Hematopoietic multipotent progenitor cell treated with erythropoietin and hydrocortisone succinate and interleukin-3 and kit ligand, for 8 days (in vitro differentiated cells): ENCODE results near the gene INIP.

Experiments used
- DNase-seq: peaks from one replicate; pipeline ENCODE4 v3.0.0-alpha.2; 2015

The INIP gene

DNA sequence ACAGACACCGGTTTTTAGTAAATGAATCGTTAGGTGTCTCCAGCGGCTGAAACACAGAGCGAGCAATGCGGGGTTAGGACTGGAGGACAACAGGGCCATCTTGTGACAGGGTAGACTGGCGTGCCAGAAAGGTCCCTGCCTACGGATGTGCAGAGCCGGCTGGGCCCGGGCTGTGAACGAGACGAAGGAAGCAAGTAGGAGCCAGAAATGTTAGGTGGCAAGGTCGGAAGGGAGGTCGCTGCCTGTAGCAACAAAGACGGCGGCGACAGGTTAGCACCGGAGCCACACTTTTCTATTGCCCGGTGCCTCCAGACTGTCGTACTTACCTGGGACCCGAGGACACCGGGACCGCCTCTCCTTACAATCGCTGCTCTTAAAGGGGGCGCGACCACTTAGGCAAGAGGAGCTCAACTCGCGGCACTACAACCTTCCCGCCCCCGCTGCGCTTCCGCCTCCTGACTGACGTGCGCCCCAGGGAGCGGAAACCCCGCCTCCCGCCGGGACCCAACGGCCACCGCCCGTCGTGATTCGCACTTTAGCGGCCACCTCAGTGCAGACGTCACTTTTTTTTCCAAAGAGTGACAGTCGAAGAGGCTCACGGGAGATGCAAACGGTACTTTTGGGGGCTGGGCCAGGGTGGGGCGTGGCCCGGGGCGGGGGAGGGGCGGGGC, at the start of gene INIP:
Gene INIP (minus strand): TSS at position 457 of the 671 bp plus-strand sequence. CDS start 1,632 bp downstream, outside the sequence.
- DNase-seq = peak; percentile 97

- no peak for DNase-seq
These were observed 47.4 kb upstream of the INIP start for GRCh38 chr9:112765281-112765680.

- no peak for DNase-seq
These were observed 46.9 kb upstream of the INIP start for GRCh38 chr9:112764837-112765236.

- DNase-seq = no peak
These were observed 46.4 kb upstream of the INIP start for GRCh38 chr9:112764344-112764743.

DNA sequence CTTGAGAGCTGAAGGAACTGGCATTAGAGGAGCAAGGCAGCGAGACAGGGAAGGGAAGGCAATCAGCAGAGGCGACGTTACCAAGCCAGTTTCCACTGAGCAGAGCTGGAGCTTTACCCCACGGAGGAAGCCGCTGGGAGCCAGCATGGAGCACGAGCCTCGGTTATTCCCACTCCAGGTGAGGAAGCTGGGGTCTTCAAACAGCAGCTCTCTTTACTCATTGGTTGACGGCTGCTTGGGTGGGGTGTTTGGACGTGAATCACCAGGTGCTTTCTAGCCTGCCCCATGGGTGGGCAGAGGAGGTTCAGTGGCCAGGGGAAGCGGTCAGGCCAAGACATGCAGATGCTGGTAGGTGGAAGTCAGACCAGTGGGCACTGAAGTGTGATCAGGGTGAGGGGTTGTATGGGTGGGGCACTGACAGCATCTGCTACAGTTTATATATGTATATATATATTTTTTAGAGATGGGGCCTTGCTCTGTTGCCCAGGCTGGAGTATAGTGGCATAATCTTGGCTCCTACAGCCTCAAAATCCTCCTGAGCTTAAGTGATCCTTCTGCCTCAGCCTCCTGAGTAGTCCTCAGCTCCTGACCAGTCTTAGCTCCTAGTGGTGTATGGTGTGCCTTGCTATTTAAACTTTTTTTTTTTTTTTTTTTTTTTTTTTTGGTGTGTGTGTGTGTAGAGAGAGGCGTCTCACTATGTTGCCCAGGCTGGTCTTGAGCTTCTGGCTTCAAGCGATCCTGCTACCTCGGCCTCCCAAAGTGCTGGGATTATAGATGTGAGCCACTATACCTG, 45.0 kb upstream of the INIP start:
- DNase-seq = no peak

DNA sequence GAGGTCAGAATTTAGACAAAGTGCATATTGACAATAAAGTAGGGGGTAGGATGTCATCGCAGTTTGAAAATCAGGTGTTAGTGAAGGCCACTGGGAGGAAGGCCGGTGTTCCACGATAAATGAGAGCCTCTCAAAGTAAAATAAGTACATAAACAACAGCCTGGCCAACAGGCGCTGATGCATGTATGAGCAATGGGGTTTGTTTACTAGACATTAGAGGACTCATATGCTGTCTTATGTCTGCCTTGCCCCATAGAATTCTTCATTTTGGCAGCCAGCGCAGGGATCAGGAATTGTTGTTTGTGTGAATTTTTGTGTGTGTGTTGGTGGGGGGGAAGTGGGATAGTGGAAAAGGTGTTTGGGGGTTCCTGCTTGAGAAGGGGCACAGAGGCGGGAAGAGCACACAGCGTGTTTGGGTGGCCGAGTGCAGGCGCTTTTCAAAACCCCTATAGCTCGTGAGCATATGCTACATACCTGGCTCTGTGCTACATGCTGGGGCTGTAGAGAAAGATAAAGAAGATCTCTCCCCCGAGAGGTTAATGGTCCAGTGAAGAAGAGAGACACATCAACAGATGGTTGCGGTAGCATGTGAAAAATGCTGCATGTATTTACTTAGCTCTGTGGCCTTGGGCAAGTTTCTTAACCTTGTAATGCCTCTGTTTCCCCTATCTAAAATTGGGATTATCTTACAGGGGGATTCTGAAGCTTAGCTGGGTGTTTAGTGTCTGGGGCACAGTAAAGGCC, 44.2 kb upstream of the INIP start:
- DNase-seq = no peak

GRCh38 chr9:112760821-112761220, 42.9 kb upstream of the INIP start:
- no peak for DNase-seq

GRCh38 chr9:112757940-112758339, 40.0 kb upstream of the INIP start:
- no peak for DNase-seq

DNA sequence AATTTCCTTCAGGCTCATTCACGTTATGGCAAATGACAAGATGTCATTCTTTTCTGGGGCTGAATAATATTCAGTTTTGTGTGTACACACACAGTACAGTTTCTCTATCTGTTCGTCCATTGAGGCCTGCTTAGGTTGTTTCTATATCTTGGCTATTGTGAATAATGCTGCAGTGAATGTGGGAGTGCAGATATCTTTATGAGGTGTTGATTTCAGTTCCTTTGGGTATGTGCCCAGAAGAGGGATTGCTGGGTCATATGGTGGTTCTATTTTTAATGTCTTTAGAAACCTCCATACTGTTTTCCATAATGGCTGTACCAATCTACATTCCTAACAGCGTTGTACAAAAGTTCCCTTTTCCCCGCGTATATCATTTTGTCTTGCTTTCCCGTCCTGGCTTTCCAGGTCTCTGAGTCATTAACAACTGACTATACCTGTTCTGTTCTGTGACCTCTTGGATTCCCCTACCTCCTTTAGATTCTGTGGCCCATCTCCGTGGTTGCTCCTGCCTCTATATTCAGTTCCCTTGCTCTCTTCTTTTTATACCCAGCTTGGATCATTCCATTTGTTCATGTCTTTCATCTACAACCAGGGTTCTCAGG, 39.5 kb upstream of the INIP start:
- no peak for DNase-seq

DNA sequence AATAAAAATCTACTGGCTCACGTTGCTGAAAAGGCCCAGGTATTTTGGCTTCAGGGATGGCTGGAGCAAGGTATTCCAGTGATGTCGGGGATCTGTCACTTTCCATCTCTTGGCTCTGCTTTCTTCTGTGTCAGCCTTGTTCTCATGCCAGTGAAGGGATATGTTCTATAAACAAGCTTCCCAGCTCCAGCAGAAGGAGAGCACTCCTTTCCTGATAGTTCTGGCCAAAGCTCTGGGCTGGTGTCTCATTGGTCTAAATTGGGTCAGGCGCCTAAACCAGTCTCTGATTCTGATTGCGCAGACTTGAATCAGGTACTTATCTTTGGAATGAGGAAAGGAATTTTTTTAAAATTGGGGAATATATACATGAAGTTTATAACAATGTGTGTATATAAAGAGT, 37.8 kb upstream of the INIP start:
- no peak for DNase-seq

DNA sequence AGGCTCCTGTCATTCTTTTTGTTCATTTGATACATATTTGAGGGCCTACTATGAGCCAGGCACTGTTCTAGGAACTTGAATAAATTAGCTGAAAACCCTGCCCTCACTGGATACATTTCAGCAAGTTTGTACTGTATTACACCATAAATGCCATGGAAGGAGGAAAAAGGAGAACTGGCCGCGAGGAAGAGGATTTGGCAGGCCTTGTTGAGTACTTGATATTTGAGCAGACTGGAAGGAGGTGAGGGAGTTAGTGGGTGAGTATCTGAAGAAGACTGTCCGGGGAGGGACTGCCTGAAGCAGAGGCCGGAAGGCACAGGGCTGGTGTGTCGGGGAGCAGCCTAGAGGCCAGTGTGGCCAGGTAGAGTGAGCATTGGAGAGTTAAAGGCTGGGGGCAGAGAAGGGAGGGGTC, 37.1 kb upstream of the INIP start:
- DNase-seq = no peak

GRCh38 chr9:112754578-112754977, 36.7 kb upstream of the INIP start:
- no peak for DNase-seq

DNA sequence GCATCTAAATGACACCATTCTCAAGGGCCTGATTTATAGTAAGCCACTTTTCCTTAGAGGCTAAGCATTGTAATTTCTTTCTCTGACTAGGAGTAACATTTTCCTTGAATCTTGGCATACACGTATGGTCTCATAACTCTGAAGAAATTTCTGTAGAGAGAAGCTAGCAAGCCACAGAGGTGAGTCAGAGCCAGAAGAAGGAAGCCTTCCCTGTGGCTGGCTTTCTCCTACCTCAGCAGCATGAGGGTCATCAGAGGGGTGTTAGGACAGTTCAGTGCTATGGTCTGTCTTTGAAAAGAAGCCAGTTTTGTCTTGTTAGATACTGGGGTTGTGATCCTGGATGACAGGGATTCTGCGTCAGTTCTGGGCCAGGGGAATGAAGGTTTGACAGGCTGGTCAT, 35.8 kb upstream of the INIP start:
- DNase-seq = no peak

DNA sequence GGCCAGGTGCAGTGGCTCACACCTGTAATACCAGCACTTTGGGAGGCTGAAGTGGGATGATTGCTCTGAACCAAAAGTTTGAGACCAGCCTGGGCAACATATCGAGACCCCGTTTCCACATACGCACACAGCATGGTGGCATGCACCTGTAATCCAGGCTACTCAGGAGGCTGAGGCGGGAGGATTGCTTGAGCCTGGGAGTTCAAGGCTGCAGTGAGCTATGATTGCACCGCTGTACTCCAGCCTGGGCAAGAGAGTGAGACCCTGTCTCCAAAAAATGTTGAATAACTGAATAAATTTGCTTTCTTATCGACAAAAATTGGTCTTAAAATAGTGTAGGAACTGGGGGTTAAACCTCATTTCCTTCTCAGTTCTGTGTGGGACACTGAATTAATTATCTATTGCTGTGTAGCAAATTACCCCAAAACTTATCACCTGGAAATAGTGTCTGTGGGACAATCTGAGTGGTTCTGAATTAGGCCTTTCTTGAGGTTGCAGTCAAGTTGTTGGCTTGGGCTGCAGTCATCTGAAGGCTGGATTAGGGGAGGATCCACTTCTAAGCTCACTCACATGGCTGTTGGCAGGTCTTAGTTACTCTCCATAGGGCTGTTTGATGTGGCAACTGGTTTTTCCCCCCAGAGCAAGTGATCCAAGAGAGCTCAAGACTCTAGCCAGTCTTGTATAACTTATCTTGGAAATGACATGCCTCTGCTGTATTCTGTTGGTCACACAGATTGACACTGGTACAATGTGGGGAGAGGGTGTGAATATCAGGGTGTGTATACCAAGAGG, 34.6 kb upstream of the INIP start:
- DNase-seq = no peak

GRCh38 chr9:112751056-112751795, 33.3 kb upstream of the INIP start:
- peak; percentile 55 for DNase-seq

DNA sequence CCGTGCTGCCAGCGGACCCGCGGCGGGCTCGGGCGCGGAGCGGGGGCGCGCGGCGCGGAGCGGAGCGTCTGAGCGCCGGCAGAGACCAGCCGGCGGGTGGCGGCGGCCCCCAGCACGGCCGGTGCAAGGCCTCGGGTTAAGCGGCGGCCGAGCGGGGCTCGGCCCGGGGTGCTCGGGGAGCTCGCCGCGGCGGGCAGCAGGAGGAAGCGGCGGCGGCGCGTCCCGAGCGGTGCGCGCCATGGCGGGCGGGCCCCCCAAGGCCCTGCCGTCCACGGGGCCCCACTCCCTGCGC, 32.8 kb upstream of the INIP start:
- DNase-seq = no peak

DNA sequence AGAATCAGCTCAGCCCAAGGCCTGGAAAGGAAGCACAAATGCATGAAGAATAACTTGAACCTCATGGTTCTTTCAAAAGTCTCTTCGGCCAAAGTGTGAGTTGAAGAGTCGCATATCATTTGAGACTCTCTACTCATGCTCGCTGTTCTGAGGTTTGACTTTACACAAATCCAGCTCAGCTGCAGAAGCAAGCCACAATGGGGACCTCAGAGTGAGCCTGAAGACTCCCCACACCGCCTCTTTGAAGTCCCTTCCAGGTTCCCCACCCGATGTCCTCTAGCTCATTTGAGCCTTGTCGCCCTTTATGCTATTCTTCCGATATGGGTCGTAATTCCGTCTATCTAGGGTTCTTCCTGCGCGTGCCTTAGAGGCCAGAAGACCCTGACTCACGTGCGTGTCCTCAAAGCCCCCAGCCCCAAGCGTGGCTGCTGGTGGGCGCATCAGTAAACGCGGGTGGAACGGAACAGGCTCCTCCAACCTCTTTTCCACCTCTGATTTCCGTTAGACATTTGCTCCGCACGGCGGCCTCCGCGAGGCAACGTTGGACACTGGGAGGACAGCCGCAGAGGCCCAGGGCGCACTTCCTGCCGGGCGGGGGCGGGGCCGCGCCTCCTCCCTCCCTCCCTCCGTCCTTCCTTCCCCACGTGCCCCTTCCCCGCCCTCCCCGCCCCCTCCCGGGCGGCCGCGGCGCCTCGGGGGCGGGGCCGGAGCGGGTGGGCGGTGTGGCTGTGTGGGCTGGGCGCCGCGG, 32.3 kb upstream of the INIP start, which contains the start of gene SNX30:
Gene SNX30 (plus strand): TSS at position 745 of the 748 bp plus-strand sequence. CDS start 242 bp downstream, outside the sequence.
- DNase-seq = peak; percentile 85

DNA sequence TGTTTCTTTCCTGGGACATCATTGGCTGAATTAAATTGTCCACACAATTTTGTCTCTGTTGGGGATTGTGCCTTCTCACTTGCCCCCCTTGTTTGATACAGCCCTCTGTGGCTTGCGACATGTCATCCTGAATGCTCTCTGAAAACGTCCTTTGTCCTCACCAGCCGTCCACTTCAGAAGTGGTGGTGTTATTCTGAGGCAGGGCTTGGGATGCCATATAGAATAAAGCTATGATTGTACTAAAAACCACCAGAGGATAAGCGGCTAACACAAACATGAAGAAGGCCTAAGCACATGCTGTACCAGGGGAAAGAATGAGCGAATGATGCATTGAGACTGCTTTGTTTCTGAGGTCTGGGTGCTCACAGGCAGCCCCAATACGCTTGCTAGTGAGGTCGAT, 29.2 kb upstream of the INIP start:
- DNase-seq = no peak

DNA sequence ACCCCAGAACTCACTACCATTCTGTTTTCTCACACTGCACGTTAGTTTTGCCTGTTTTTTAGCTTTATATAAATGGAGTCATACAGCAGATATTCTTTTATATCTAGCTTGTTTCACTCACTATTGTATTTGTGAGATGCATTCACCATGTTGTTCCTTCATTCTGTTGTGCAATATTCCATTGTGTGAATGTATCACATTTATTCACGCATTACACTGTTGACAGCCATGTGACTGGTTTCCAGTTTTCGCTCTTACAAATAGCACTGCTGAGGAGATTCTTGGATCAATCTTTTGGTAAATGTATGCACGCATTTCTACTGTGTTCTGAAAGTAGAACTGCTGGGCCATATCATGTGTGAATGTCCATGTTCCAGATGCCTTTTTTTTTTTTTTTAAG, 26.3 kb upstream of the INIP start:
- no peak for DNase-seq

DNA sequence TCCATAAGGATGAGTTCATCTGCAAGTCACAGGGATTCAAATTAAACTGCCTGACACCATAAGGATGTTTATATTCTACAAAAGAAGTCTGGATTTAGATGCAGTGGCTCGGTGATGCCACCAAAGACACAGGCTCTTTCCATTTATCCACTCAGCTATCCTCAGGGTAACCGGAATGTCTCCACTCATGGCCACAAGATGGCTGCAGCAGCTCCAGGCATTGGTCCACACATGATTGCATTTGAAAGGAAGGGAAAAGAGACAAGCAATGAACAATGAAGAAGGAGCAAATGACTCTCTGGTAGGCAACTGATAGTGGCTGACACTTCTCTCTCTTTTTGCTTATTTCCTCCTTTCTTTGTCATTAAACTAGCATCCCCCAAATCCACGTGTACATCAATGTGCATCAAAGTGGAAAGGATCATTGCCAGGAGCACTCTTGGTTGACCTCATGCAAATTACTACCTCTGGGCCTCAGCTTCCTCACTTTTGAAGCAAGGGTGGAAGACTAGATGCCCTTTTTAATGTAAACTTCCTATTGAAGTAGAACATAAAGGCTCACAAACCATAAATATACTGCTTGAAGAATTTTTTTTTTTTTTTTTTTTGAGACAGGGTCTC, 25.4 kb upstream of the INIP start:
- no peak for DNase-seq

DNA sequence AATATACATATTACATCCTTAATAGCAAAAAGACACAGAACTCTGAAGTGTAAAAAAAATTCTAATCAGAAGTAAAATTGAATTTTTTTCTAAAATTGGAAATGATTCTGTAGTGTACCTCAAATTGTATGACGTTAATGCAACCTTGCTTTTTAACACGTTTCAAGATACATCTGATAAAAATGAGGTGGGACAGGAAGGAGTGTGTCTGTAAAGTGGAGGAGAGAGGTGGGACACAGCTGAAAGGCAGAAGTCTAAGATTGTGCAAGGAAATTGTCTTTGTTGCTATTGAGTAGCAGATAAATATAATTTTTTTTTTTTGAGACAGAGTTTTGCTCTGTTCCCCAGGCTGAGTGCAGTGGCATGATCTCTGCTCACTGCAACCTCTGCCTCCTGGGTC, 17.0 kb upstream of the INIP start:
- no peak for DNase-seq
